ENCODE data around the gene POLE.

Gene POLE

DNA sequence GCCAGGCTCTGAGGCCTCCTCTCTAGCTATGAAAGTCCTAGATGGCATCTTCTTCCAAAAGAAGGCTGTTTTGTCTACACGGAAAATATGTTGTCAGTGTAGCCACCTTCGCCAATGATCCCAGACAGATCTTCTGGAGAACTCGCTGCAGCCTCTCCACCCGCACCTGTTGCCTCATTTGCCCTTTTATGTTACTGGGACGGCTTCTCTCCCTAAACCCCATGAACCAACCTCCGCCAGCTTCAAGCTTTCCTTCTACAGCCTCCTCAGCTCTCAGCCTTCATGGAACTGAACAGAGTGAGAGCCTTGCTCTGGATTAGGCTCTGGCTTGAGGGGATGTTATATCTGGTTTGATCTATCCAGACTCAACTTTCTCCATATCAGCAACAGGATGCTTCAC is 57.8 kb downstream of the POLE start:
- DNase-seq (ENCODE audit: low read depth) = no peak

DNA sequence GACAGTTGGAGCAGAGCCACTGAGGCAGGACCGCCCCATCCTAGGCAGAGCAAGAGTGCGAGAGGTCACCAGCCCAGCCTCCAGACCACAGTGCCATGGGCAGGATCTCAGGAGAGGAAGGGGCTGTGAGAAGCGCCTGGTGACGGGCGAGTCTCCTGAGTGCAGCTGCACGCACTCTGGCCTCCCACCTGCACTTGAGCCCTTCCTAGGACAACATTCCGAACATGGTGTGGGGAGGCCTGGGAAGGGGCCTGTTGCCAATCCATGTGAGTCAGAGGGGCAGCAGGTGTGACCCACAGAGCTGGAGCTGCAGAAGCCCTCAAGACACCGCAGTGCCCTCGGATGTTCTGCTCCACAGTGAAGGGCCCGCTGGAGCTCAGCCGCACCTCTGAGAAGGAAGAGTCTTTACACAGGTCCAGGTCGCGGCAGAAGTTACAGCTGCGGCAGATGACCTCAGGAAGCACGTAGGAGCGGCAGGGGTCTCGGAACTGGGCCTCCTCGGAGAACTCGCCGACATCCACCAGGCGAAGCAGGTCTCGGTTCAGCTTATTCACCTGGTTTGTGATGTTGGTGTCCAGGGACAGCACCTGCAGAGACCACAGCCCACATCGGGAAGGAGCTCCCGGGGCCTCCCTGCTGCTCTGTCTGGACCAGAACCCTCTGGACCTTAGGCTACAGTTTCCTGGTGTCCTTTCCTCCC is 61.3 kb downstream of the POLE start:
- no peak for DNase-seq (ENCODE audit: low read depth)

DNA sequence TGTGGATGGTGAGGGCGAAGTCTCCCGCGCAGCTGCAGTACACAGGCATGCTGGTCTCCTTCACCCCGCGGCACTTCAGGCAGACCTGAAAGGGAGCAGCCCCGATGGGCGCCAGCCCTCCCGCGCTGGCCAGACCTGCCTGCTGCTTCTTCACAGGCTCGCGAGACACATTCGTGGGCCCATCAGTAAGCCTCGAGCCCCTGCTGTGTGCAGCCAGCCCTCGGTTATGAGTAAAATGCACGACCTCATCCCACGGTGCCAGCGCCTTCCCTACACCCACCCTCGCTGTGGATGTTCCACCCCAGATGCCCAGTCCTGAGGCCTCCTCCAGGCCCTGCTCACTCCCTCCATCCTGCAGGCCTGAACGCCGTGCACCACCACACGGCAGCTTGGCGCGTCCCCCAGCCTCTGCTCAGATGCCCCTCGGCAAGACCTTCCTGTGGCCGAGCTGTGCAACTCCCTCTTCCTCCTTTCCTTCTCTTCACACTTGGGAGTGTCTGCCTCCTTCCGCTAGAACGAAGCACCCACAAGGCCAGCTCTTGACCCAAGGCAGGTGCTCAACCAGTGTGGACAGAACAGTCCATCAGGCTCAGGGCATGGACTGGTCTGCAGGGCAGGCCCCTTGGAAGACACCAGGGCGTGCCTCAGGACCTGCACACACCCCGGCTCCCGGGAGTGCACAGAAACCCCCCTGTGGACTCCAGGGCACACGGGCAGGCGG is 62.1 kb downstream of the POLE start:
- no peak for DNase-seq (ENCODE audit: low read depth)

DNA sequence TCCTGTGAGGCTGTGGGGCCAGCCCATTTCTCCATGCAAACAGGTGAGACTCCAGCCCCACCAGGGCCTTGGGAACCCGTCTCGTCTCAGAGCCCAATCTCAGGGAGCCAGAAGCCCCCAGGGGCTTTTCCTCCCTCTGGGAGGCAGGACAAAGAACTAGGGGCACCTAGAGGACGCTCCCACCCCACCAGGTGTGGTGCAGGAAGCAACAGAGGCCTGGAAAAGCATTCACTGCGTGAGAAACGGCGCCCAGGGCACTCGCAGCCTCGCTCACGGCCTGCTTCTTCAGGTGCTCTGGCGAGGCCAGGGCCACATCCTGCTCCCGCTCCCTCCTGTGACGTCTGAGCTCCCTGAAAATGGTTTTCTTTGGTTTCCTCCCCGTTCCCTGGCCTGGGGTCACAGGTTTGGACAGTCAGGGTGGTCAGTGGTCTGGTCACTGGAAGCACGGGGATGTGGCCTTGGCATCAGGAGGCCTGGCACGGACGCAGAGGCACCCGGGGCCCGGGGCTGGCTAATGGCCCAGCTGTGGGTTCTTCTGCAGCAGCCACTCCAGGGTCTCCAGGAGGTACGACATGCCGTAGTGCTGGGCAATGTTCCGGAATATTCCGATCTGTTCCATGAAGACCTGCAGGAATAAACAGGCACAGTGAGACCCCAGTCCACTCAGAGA is 62.8 kb downstream of the POLE start:
- DNase-seq (ENCODE audit: low read depth) = no peak

DNA sequence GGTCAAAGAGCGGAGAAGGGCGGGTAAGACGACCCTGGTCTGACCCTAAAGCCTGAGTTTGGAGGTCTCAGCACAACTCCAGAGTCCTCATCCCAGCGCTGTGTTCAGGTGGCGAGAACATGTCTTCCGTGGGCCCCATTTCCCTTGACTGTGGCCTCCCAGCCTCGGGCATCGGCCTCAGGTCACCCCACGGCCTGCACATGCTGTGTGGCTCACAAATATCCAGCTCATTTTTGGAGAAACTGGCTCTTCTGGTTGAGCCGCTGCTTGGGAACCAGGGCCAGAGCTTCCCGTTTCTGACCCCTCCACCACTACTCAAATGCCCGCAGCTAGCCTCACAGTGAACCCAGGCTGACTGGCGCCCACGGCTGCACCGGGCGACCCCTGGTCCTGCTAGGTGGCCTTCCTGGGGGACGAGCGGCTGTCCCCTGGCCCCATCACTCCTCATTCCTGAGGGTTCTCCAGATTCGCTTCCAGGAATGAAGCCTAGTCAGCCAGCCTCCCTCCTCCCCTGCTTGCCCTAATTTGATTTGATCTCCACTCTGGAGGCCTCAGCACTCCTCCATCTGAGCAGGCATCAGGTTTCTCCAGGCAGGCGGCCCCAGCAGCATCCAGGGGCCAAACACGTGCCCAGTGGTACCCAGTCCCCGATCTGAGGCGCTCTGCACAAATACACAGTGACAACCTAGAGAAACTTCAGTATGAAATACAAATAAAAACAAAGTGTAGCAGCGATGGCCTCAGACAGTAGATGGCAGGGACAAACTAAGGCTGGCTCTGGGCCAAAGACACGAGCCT is 63.9 kb downstream of the POLE start:
- DNase-seq (ENCODE audit: low read depth) = no peak

DNA sequence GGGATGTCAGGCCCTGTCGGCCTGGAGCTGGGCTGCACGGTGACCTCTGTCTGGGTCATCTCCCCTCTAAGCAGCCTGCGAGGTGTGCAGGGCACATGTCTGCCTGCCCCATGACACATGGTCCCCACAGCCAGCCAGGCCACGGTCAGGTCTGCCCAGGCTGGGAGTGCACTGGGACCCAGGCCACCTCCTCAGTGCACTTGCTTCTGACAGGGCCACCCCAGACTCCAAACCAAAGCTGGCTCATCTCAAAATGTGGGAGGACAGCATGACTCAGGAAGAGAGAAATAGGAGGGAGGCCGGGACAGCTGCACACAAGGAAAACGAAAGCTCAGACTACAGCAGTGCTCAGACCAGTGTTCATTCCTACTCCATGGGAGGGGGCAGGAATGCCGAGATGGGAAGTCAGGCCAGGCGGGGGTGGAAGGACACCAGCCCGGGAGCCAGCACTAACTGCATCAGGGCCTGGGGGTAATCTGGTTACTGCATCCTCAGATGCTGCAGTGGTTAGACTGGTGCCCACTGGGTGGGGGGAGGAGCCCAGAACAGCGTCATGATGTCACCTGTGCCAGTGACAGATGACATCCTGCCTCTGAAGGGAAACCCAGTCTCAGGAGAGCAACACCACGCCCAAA is 64.6 kb downstream of the POLE start:
- no peak for DNase-seq (ENCODE audit: low read depth)

DNA sequence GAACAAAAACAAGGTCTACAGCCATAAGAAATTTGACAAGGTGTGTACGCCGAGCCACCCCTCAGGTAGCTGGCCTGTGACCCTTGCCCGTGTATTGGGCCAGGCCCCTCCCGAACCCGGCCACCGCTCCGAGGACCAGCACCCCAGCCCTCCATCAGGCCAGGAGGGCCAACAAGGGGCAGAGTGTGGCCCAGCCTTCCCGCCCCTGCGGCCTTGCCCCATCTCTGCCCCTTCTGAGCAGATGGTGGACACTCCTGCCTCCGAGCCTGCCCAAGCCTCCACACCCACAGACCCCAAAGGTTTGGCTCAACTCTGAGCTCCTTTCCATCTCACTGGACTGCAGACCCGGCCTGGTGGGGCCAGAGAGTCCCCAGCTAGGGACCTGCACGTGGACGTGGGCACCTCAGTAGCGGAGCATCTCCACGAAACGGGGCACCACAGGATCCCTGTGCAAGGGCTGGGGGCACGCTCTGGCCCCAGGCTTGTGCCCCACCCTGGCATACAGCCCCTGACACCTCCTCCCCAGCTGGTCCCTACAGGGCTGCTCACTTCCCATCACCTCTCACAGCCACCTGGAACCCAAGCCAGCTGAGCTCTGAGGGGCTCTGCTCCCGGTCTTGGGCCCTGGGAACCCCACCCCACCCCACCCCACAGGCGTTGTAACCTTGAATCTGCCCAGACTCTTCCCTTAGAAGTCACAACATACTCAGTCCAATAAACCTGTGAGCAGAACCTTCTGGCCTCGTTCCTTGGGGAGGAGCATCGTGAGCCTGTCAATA is 65.3 kb downstream of the POLE start:
- DNase-seq (ENCODE audit: low read depth) = no peak

DNA sequence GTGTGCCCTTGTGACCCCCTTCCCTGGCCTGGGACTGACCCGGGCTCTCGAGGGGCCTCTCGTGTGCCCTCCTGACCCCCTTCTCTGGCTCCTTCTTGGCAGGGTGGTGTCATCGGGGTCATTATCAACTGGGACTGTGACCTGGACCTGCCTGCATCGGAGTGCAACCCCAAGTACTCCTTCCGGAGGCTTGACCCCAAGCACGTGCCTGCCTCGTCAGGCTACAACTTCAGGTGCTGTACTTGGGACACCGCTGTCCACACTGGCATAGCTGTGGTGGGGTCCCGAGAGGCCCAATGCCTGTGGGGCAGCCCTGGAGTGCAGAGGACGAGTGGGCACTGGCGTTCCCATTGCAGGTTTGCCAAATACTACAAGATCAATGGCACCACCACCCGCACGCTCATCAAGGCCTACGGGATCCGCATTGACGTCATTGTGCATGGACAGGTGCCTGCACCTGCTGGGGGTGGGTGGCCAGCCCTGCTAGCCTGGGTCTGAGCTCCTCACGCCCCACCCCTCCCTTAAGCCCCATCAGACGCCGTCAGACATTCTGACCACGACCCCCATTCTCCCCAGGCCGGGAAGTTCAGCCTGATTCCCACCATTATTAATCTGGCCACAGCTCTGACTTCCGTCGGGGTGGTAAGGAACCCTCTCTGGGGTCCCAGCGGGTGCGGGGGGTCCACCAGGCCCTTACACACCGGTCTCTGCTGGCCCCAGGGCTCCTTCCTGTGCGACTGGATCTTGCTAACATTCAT is 66.1 kb downstream of the POLE start:
- no peak for DNase-seq (ENCODE audit: low read depth)

DNA sequence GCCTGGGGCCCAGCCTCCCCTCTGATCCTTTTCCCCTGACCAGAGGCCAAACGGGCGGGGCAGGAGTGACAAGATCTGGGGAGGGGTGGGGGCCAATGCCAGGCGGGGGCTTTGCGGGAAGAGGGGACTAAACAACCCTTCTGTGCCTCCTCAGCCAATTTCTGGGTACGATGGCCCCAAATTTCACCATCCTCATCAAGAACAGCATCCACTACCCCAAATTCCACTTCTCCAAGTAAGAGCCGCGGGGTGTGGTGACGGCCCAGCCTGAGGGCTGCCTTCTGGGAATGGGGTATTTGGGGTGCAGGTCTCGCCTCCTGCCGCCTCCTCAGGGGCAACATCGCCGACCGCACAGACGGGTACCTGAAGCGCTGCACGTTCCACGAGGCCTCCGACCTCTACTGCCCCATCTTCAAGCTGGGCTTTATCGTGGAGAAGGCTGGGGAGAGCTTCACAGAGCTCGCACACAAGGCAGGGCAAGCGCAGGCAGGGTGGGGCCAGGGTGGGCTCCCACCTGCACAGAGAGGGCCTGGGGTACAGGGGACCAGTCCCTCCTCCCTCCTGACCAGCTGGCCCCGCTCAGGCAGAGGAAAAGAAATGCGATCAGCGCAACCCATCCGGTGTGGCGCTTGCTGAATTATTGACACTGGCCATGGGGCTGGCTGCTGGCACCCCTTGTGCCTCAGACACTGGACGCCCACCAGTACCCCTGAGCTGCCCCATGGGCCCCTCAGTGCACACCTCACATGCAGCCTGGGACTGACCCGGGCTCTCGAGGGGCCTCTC is 66.8 kb downstream of the POLE start:
- no peak for DNase-seq (ENCODE audit: low read depth)

DNA sequence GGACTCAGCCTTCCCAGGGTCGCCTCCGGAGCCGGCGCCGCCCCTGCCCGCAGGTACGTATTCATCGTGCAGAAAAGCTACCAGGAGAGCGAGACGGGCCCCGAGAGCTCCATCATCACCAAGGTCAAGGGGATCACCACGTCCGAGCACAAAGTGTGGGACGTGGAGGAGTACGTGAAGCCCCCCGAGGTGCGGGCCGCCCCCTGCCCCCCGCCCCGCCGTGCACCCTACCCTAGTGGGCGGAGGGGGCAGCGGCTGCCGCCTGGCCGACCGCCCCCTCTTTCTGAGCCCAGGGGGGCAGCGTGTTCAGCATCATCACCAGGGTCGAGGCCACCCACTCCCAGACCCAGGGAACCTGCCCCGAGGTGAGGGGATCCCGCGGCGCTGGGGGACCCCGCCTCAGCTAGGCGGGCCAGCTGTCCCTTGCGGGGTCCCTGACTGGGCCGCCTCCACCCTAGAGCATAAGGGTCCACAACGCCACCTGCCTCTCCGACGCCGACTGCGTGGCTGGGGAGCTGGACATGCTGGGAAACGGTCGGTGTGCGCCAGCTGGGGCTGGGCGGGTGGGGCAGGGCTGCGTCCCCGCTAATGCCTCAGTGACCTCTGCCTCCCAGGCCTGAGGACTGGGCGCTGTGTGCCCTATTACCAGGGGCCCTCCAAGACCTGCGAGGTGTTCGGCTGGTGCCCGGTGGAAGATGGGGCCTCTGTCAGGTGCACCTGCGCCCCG is 67.6 kb downstream of the POLE start:
- no peak for DNase-seq (ENCODE audit: low read depth)

DNA sequence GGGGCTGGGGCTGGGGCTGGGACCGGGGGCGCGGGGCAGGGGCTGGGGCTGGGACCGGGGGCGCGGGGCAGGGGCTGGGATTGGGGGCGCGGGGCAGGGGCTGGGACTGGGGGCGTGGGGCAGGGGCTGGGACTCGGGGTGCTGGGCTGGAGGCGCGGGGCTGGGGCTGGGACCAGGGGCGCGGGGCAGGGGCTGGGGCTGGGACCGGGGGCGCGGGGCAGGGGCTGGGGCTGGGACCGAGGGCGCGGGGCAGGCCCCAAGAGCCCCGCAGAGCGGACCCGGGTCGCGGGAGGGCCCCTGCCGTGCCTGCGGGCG is 68.1 kb downstream of the POLE start:
- DNase-seq (ENCODE audit: low read depth) = no peak

DNA sequence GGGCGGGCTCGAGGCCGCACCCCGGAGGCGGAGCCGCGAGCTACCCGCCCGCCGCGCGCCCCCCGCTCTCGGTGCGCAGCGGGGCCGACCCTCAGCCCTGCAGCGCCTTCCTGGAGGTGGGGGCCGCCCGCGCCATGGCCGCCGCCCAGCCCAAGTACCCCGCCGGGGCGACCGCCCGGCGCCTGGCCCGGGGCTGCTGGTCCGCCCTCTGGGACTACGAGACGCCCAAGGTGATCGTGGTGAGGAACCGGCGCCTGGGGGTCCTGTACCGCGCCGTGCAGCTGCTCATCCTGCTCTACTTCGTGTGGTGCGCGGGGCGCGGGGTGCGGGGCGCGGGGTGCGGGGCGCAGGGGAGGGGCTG is 68.5 kb downstream of the POLE start, which contains the start of gene P2RX2:
Gene P2RX2, plus strand, starts transcription at position 94 of the 361 bp plus-strand sequence. Its CDS starts 41 bp downstream, at position 135.
- DNase-seq (ENCODE audit: low read depth) = no peak

DNA sequence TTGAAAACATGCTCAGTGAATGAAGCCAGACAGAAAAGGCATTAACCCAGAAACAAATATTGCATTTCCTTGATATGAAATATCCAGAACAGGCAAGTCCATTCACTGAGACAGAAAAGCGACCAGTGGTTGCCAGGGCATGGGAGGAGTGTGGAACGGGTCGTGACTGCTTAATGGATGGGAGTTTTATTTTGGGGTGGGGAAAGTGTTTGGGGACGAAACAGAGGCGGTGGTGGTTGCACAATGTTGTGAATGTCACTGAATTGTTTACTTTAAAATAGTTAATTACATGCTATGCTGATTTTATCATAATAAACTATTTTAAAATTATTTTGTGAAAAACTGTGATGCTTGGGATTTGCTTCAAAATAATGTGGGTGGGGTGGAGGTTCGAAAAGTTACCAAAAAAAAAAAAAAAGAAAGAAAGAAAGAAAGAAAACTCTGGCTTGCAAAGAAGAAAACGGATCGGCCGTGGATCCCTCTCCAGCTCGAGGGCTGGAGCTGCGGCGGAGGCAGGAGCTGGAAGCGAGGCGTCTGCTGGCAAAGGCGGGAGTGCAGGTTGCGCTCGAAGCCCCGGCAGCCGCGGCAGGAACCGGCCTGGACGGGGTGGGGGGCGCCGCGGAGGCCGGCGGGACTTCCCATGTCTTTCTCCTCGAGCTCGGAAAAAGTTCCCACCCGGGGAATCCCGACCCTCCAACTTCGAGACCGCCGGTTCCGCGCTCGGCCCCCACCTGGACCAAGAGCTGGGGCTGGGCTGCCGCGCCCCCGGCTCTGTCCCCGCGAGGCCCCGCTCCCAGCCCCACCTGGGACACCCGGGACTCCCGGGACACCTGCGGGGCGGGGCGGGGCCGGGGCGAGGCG is 69.1 kb downstream of the POLE start:
- DNase-seq (ENCODE audit: low read depth) = no peak

DNA sequence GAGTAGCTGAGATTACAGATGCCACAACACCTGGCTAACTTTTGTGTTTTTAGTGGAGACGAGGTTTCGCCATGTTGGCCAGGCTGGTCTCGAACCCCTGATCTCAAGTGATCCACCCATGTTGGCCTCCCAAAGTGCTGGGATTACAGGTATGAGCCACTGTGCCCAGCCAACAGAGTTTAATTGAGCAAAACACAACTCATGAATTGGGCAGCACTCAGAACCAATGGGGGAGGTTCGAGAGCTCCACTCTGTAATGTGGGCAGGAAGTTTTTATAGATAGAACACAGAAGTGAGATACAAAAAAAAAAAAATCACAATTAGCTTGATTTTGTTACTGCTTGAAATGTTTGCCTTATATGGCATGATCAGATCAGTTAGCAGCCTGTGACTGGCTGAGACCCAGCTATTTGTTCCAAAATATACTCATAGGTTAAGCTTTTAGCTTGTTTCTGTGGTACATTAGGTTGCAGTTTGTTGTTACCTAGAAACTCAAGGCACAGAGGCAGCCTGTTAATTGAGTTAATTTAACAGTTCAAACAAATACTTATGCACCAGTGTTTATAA is 69.9 kb downstream of the POLE start:
- no peak for DNase-seq (ENCODE audit: low read depth)

DNA sequence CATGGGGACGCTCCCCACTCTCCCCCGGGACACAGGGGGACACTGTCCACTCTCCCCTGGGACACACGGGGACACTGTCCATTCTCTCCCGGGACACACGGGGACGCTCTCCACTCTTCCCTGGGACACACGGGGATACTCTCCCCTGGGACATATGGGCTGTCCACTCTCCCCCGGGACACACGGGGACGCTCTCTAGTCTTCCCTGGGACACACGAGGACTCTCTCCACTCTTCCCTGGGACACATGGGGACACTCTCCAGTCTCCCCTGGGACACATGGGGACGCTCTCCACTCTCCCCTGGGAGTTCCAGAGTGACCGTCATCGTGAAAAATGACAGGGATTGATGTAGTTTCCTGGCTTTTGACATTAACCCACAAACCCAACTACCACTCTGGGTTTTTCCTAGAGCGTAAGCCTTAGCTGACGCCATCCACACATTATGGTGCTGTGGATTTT is 71.5 kb downstream of the POLE start:
- DNase-seq (ENCODE audit: low read depth) = no peak

DNA sequence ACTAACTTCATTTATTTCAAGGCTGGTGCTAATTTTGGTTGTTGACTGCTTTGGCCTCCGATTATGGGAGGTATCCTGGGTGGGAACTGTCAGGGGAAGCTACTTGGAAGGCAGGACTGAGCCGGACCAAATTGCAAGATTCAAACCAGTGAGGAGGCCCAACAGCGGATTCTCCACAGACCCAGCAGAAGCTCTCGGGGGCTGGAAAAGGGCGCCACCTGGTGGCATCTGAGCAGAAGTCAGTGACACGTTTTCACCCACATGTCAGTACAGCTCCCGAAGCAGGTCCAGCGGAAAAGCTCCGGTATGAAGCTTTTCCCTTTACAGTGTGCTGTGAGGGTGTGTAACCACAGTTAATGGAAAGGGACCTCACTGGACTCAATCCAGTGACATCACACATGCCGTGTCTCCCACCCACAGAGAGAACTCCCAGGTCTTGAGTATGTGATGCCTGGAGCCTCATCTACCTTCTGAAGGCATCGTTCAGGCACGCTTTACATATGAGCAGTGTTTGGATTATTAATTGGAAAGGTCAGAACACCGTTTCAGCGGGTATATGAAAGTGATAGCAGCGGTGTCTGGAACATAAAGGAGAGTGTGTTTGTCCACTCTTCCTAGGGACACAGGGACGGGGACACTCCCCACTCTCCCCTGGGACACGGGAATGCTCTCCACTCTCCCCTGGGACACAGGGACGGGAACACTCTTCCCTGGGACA is 72.1 kb downstream of the POLE start:
- peak; percentile 60 for DNase-seq (ENCODE audit: low read depth)

DNA sequence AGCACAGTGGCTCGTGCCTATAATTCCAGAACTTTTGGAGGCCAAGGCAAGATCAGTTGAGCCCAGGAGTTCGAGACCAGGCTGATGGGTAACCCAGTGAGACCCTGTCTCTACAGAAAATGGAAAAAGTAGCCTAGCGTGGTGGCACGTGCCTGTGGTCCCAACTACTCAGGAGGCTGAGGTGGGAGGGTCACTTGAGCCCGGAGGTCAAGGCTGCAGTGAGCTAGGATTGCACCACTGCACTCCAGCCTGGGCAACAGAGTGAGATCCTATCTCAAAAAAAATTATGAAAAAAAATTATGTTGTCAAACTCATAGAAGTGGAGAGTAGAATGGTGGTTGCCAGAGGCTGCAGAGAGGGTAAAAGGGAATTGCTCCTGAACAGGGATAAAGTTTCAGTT is 73.1 kb downstream of the POLE start:
- no peak for DNase-seq (ENCODE audit: low read depth)
